Measurements from ENCODE around the gene GLCCI1. TPM values are rescaled to one million over a fixed set of nuclear protein-coding genes. Genes with fewer than 3 reads are reported as not detected.

Gene GLCCI1
- total RNA-seq, 1 donor from 2014 or later, result 16.3 TPM

GRCh38 chr7:8130663-8131062 lies 162.1 kb downstream of the GLCCI1 start:
- no peak for DNase-seq (ENCODE audit: low spot score)

- DNase-seq (ENCODE audit: low spot score), result no peak
These were observed 163.4 kb downstream of the GLCCI1 start for GRCh38 chr7:8131694-8132605.

DNA sequence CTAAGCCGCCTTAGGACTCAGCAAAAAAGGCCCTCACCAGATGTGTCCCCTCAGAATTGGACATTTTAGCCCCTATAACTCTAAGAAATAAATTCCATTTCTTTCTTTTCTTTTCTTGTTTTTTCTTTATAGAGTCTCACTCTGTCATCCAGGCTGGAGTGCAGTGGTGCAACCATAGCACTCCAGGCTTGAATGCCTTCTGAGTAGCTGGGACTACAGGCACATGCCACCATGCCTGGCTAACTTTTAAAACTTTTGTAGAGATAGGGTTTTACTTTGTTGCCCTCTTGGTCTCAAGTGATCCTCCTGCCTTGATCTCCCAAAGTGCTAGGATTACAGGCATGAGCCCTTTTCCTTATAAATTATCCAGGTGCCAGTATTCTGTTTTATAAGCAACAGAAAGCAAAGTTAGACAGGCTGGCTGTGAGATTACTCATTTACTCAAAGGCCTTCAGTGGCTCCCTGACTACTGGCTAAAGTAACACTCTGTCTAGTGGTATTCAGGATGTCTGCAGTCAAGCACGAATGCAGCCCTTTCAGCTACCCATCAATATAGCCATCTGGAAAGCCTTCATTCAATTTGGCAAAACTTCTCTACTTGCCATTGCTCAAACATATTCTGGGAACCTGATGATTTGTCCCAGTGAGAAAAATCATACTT lies 164.7 kb downstream of the GLCCI1 start:
- DNase-seq (ENCODE audit: low spot score), result no peak

DNA sequence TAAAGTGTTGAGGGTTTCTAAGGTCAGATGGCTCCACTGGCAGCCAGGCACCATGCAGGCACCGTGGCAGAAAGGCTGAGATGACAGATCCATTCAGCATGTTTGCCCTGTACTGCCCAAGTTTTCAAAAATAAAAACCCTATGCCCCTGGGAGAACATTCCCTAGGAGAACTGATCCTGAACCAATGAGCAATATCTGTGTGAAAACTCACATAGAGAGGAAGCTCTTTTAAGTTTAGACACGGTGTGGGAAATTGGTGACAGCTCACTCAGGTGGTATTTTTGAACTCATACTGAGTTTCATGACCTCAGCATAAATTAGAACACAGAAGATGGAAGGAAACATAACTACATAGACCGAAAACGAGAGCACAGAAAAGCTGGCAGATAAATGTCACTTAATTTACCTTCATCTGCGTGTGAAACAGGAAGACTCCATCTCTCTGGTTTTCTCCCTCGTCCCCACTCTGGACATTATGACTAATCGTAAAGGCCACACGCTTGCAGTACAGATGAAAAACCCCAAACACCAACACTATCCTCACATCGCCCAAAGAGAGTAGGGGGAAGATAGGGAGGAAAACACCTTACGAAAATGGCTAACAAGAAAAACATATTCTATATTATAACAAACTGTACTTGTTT lies 165.6 kb downstream of the GLCCI1 start:
- DNase-seq (ENCODE audit: low spot score), result no peak

GRCh38 chr7:8135417-8135816 lies 166.8 kb downstream of the GLCCI1 start:
- DNase-seq (ENCODE audit: low spot score), result no peak

GRCh38 chr7:8136051-8136730 lies 167.6 kb downstream of the GLCCI1 start:
- no peak for DNase-seq (ENCODE audit: low spot score)

Measured in mucosa of gallbladder (tissue), 1 donor.